ENCODE results near the gene ADAM12. TPM values are rescaled to one million over a fixed set of nuclear protein-coding genes. Genes with fewer than 3 reads are reported as not detected.

ADAM12 gene
- total and polyA plus RNA-seq, 2 donors (not counting 3 experiments of a cell fraction or from before 2014, with no cell fraction given): 0.22 to 0.33 TPM

DNA sequence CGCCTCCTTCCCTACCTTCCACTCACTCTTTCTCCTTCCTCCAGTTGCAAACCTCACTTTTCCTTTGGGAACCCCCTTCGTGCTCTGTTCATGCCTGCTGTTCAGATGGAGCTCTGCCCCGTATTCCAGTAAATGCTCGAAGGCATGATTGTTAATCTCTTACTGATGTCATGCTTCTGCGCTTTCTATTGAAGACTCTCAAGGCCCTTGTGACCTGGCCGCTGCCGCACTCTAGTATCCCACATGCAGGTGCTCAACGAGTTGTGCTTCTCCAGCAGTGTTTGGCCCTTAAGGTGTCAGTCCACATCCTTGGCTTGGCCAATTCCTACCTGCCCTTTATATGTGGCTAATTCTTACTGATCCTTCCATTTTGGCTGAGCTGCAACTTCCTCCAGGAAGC, 158.6 kb downstream of the ADAM12 start:
- dilution Hi-C loops (cut with MboI; ENCODE audit: extremely low pct_ligation_motif_present, low sequenced_read_pairs): no loop called here
- no TSS peak for BruUV-seq (replicated peaks)
- H3K79me2 ChIP-seq (ENCODE audit: control insufficient read depth, insufficient read depth, low read length): no peaks in the 10 kb centered on the region

More for the DNA sequence above, 158.6 kb downstream of the ADAM12 start:
- no peak for TF ChIP-seq EZH2 (IDR thresholded peaks at IDR 0.05; ENCODE audit: borderline replicate concordance, low read depth, low read length, severe bottlenecking)
- TF ChIP-seq JUN (IDR thresholded peaks at IDR 0.05; ENCODE audit: borderline replicate concordance, insufficient read depth, insufficient read length, low read depth): no peak
- no peak for TF ChIP-seq POLR2AphosphoS5 (IDR thresholded peaks at IDR 0.05; ENCODE audit: insufficient read depth, low read depth, low read length)
- TF ChIP-seq, protein P1, sequence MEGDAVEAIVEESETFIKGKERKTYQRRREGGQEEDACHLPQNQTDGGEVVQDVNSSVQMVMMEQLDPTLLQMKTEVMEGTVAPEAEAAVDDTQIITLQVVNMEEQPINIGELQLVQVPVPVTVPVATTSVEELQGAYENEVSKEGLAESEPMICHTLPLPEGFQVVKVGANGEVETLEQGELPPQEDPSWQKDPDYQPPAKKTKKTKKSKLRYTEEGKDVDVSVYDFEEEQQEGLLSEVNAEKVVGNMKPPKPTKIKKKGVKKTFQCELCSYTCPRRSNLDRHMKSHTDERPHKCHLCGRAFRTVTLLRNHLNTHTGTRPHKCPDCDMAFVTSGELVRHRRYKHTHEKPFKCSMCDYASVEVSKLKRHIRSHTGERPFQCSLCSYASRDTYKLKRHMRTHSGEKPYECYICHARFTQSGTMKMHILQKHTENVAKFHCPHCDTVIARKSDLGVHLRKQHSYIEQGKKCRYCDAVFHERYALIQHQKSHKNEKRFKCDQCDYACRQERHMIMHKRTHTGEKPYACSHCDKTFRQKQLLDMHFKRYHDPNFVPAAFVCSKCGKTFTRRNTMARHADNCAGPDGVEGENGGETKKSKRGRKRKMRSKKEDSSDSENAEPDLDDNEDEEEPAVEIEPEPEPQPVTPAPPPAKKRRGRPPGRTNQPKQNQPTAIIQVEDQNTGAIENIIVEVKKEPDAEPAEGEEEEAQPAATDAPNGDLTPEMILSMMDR (IDR thresholded peaks at IDR 0.05; ENCODE audit: extremely low read depth in 1 of 2, insufficient read depth in 1 of 2, low read depth in 1 of 2, low read length in 2 of 2): no peak
- TF ChIP-seq MYC (IDR thresholded peaks at IDR 0.05; ENCODE audit: low read depth, low read length): no peak
- TF ChIP-seq FOS (IDR thresholded peaks at IDR 0.05; ENCODE audit: borderline replicate concordance, insufficient read depth, low read length): no peak
- TF ChIP-seq GATA2 (IDR thresholded peaks at IDR 0.05; ENCODE audit: insufficient read depth, insufficient read length, low read depth, low read length): no peak
- no peak for TF ChIP-seq POLR2A (IDR thresholded peaks at IDR 0.05; ENCODE audit: low read depth, low read length)
- no peak for TF ChIP-seq MAX (IDR thresholded peaks at IDR 0.05; ENCODE audit: insufficient read depth, insufficient read length)
- POLR2A ChIA-PET: no interaction called here
- no peak for FAIRE-seq
- Histone ChIP-seq H3K4me3 (replicated peaks in 1 of 3; ENCODE audit: insufficient read depth in 1 of 3, low read depth in 1 of 3, low read length in 3 of 3) (no peak overlapping the region), H3K9me1 (replicated peaks; ENCODE audit: control insufficient read depth, extremely low read depth, insufficient read depth, low read length) (no peaks in the 10 kb centered on the region), H3K4me2 (ENCODE audit: insufficient read depth, low read length) (no peak overlapping the region), H3K27me3 (ENCODE audit: control insufficient read depth in 2 of 2, insufficient read depth in 2 of 2, low read length in 2 of 2) (no peaks in the 10 kb centered on the region), H3K9ac (replicated peaks; ENCODE audit: extremely low read depth, insufficient read depth, low read length) (no peak overlapping the region), H2AFZ (ENCODE audit: low read depth, low read length) (no peak overlapping the region), H3K9me3 (replicated peaks; ENCODE audit: control insufficient read depth, insufficient read depth, low read length) (no peaks in the 10 kb centered on the region), H3K27ac (ENCODE audit: insufficient read depth, low read depth, low read length) (no peak overlapping the region), H3K36me3 (ENCODE audit: control insufficient read depth in 2 of 2, extremely low read depth in 1 of 2, insufficient read depth in 2 of 2, low read length in 2 of 2) (no peaks in the 10 kb centered on the region), H4K20me1 (replicated peaks; ENCODE audit: control insufficient read depth, extremely low read depth, insufficient read depth, low read length) (no peaks in the 10 kb centered on the region), H3K4me1 (ENCODE audit: control insufficient read depth, extremely low read depth, insufficient read depth, low read length) (no peaks in the 10 kb centered on the region)
- intact Hi-C loops (cut with micrococcal nuclease): no loop called here
- CTCF ChIA-PET: no interaction called here
- no peak for DNase-seq (ENCODE audit: low read depth, low spot score)
